A549 (cell line): ENCODE data around the gene P2RX5.

Experiments used
- CBX8 ChIP-seq: fragments of 200-600 bp; sonication (generic); IDR thresholded peaks from 2 replicates; pipeline ENCODE4 v1.6.1; 2016
- CTCF ChIP-seq: fragments of >200 bp; sonication (Bioruptor Twin); formaldehyde crosslinking; IDR thresholded peaks from 3 replicates; pipeline ENCODE4 v1.5.1; 2016
- FOSL2 ChIP-seq, 2 experiments: fragments of 450-650 bp in 1 of 2; fragments of >200 bp in 1 of 2; sonication (Bioruptor Twin) in 1 of 2; formaldehyde crosslinking; IDR thresholded peaks; 2 replicates each; pipeline versions ENCODE4 v1.5.0 to v1.6.1; 2016 to 2020; ENCODE audit warnings: mild to moderate bottlenecking in 1 of 2, moderate library complexity in 1 of 2
- MAFK ChIP-seq: fragments of 450-650 bp; IDR thresholded peaks from 2 replicates; pipeline ENCODE4 v1.6.1; 2014; ENCODE audit not compliant: partially characterized antibody
- RCOR1 ChIP-seq: fragments of 150-350 bp; IDR thresholded peaks from 2 replicates; pipeline ENCODE4 v1.6.1; 2014; ENCODE audit warnings: antibody characterized with exemption, low read length, low read depth

- no peak for TF ChIP-seq RCOR1
- no peak for TF ChIP-seq CBX8
- TF ChIP-seq CTCF = no peak
- no peak for TF ChIP-seq FOSL2 (IDR thresholded peaks at IDR 0.05)
- no peak for TF ChIP-seq FOSL2 (CRISPR knock-in tag; IDR thresholded peaks at IDR 0.05)
- no peak for TF ChIP-seq MAFK
Observed at GRCh38 chr17:3724378-3725077, 28.6 kb upstream of the P2RX5 start.
